Germinal center (tissue), 1 donor: ENCODE data around the gene ZP1.

Source experiments
- DNase-seq: peaks from one replicate; pipeline ENCODE4 v3.0.0; 2012; ENCODE audit warnings: mixed read lengths, low spot score

ZP1 gene

DNA sequence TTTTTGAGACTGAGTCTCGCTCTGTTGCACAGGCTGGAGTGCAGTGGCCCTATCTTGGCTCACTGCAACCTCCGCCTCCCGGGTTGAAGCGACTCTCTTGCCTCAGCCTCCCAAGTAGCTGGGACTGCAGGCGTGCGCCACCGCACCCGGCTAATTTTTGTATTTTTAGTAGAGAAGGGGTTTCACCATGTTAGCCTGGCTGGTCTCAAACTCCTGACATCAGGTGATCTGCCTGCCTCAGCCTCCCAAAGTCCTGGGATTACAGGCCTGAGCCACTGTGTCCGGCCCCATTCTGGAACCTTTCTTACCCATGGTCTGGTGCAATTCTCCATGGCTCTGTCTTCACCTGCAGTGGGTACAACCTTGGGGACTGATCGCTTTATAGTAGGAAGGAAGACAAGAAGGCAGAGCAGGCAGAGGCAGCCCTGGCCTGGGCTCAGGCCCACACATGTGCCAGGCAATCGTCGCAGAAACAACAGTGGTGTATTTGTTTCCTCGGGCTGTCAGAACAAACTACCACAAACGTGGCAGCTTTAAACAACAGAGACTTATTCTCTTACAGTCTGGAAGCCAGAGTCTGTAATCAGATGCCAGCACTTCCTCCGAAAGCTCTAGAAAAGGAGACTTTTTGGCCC lies 7.6 kb upstream of the ZP1 start:
- DNase-seq: no peak

DNA sequence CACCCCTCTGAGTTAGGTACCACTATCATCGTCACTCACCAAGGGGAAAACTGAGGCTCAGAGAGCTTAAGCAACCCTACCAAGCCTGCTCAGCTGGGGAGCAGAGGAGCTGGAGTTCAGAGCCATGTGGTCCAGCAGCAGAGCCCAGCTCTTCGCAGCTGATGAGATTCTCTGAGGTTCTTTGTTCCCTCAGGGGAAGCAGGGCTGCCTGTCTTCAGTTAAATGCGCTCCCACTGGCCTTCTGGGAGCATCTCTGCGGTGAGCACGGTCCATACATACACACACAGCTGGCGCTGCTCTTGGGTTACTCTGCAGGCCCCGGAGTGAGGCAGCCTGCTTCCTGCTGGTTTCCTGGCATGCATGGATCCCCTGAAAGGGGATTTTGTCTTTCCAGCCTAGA lies 6.4 kb upstream of the ZP1 start:
- no peak for DNase-seq

DNA sequence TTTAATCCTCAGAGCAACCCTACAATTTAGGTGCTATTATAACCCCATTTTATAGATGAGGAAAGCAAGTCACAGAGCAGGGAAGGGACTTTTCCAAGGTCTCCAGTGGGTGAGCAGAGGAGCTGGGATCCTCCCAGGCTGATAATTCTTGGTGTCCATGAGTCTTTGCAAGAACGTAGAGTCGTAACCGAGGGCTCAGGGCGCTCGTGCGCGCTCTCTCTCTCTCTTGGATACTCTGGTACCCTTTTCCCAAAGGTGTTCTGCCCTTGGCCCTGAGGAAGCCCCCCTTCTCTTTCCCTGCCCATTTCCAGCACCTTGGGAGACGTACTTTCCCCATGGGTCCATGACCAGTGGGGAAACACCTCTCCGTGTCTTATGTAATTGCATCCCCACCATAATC lies 5.2 kb upstream of the ZP1 start:
- DNase-seq: no peak

DNA sequence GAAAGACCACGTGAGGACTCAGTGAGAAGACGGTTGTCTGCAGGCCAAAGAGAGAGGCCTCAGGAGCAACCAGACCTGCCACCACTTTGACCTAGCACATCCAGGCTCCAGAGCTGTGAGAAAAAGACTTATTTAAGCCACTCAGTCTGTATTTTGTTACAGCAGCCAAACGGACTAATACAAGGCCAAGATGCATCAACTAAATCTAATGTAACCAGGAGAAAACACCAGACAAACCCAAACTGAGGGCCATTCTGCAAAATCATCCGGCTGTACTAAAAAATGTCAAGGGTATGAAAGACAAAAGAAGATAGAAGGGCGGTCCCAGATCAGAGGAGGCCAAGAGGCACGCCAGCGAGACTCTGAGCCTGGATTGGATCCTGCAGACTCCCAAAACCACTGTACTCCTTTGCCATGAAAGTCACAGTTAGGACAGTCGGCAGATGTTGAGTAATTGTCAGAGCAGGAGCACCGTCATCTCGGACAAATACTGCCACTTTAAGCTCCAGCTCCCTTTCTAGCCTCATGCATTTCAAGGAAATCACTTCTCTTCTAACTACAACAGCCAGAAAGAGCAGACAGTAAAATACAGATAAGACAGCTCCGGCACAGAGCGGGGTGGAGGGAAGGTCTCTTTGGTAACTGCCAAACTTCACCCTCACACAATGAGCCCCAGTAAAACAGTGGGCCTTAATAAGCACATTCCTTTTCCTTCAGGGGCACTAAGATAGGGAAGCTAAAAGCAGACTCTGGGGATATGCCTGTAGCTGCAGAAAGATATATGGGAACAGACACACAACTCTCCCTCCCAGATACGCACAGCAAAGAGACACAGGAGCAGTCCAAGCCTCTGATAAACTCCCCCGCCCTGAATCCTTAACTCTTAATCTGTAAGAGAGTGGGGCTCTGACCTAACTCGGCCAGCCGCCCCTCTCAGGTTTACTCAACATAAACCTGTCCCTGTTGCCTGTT lies 3.5 kb upstream of the ZP1 start:
- DNase-seq: no peak

DNA sequence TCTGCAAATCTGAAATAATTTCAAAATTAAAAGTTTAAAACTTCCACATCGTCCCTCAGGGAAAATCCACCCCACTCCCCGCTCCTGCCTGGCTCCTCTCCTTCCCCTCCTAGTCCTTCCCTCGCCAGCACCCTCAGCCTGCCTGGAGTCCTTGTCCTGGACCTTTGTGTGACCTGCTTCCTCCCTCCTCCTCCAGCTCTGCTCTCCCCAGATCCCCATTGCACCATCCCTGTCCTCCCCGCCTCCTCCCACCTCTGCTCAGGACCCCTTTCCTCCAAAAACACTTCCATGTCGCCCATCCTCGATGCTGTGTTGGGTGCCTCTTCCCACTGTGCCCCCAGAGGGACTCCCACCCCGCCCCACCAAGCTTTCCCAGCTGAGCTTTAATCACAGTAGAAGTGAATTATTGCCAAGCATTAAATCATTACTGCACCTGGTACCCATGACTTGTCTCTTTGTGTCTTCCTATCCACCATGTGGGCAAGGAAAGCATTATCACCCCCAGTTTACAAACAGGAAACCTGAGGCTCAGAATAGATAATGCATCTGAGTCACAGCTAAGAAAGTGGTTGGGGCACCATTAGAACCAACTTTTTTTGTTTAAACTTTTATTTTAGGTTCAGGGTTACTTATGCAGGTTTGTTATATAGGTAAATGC lies 2.4 kb upstream of the ZP1 start:
- no peak for DNase-seq

DNA sequence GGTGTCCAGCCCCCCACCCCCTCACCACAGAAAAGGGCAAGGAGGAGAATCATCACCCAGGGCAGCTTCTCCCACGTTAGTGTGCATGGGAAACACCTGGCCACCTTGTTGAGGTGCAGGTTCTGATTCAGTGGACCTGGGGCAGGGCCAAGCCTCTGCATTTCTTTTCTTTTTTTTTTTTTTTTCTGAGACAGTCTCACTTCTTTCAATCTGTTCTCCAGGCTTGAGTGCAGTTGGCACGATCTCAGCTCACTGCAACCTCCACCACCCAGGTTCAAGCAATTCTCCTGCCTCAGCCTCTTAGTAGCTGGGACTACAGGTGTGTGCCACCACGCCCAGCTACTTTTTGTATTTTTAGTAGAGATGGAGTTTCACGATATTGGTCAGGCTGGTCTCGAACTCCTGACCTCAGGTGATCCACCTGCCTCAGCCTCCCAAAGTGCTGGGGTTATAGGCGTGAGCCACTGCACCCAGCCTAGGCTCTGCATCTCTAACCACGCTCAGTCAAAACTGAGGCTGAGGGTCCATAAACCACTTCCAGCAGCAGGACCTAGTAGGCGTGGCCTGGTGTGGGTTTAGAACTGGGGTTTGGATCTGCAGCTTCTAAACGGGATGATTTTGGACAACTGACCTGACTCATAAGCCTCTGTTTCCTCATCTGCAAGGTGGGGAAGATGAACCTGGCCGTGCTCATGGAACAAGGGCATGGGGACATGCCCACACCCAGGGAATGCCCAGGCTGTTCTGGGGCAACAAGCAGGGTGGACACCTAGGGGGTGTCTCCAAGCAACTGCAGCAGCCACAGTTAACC lies 734 bp downstream of the ZP1 start:
- no peak for DNase-seq

DNA sequence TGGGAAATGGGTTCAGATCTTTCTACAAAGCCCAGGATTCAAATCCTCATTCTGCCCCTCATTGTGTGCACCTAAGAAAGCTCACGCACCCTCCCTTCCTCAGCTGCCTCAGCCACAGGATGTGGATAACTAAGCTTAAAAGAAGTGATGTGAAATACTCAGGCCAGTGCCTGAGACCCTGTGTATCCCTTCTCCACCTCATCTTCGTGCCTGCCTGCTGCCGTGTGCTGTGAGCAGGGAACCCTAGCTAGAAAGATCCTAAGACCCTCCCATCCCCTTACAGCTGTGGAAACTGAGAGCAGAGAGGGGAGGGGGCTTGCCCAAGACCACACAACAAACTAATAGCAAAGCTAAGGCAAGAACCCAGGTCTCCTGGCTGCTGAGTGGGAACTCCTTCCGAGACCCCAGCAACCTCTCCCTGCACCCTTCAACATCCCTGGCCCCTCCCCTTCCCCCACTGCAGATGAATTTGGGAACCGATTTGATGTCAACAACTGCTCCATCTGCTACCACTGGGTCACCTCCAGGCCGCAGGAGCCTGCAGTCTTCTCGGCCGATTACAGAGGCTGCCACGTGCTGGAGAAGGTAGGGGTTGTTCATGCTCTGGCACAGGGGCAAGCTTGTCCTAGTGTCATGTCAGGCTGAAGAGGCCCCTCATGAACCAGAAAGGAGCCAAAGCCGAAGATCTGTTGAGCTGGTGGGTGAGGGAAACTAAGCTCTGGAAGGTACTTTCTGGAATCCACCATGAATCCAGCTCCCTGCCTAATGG lies 1.5 kb downstream of the ZP1 start:
- DNase-seq: no peak

DNA sequence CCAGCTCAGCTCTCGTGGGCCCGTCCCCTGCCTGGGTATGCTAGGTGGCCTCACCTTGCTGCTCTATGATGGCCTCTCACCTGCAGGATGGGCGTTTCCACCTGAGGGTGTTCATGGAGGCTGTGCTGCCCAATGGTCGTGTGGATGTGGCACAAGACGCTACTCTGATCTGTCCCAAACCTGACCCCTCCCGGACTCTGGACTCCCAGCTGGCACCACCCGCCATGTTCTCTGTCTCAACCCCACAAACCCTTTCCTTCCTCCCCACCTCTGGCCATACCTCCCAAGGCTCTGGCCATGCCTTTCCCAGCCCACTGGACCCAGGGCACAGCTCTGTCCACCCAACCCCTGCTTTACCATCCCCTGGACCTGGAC lies 2.1 kb downstream of the ZP1 start:
- no peak for DNase-seq

DNA sequence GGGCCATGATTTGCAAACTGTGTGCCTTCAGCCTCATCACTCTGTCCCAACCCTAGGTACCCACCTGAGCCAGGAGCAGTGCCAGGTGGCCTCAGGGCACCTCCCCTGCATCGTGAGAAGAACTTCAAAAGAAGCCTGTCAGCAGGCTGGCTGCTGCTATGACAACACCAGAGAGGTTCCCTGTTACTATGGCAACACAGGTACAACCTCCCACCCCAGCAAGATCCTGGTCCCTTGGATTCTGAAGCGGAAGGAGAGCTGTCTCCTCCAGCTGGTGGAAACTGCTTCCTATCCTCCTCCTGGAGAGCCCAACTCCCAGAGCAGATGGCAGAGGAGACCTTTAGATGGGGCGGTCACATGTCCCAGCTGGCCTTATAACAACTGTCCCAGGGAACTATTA lies 2.9 kb downstream of the ZP1 start:
- DNase-seq: no peak

DNA sequence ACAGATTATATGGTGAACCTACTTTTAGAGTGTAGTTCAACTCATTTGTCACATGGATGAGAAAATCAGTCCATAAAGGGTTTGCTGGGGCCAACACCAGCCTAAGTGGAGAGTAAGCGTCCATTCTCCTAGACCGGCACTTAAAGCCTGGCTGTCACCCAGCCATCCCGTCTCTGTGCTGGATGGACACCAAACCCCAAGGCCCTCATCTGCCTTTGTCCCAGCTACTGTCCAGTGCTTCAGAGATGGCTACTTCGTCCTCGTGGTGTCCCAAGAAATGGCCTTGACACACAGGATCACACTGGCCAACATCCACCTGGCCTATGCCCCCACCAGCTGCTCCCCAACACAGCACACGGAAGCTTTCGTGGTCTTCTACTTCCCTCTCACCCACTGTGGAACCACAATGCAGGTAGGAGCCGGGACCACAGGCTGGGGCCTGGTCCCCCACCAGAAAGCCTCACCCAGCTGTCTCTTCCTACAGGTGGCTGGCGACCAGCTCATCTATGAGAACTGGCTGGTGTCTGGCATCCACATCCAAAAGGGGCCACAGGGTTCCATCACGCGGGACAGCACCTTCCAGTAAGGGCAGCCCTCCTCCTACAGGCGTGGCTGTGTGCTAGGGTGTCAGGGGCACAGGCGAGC lies 3.5 kb downstream of the ZP1 start:
- no peak for DNase-seq

DNA sequence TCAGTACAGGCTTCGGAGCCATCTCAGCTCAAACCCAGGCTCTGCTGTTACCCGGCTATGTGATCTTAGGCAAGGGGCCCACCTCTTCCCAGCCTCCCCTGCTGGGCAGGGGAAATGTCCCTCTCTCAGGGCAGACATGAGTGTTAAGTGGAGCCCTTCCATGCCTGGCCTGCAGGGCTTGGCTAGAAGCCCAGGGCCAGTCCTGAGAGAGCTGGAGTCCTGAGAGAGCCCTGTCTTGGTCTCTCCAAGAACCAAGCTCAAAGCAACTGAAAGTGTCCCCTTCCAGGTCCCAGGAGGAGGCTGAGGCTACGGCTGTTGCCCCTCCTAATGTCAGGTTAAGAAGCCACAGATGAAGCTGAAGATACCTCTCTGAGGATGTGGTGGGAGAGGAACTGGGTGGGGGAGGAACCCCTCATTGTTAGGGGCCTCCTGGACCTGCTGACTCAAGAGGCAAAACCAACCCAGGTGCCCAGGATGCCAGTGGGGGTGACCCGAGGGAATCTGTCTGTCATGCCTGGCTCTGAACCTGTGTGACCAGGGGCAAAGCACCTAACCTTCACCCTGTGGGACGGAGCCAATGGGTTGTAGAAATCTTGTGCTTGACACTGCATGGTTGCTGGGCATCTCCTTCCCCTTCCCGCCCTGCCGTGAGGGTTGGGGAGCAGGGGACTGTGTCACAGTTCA lies 4.2 kb downstream of the ZP1 start:
- no peak for DNase-seq

DNA sequence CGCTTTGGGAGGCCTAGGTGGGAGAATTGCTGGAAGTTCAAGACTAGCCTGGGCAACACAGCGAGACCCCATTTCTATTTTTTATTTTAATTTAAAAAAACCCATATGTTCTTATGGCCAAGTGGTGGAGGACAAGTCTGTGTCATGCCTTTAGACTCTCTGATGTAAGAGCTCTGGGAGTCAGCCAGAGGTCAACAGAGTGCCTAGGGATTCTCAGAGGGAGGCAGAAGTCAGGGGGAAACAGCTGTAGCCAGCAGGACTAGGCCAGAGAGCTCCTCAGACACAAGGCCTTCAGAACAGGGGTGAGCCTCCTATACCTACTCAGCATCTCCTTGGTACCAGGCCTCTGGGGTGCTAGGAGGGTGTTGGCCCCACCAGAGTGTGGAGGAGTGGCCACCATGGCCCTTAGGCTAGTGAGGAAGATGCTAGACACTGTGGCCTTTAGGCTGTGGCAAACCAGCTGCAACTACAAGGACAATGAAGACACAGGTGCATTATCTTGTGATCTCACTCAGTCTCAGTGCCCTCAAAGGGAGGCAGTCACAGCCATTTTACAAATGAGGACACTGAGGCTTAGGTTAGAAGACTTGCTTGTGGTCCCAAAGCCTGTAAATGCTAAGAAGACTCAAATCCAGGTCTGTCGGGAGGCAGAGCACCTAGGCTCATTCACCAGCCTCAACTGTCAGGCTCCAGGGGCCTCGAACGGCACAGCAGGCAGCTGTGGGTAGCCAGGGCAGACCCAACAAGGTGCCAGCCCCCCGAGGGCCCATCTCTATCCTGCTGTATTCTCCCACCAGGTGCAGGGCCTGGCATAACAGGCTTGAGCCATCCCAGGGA lies 5.0 kb downstream of the ZP1 start:
- no peak for DNase-seq

DNA sequence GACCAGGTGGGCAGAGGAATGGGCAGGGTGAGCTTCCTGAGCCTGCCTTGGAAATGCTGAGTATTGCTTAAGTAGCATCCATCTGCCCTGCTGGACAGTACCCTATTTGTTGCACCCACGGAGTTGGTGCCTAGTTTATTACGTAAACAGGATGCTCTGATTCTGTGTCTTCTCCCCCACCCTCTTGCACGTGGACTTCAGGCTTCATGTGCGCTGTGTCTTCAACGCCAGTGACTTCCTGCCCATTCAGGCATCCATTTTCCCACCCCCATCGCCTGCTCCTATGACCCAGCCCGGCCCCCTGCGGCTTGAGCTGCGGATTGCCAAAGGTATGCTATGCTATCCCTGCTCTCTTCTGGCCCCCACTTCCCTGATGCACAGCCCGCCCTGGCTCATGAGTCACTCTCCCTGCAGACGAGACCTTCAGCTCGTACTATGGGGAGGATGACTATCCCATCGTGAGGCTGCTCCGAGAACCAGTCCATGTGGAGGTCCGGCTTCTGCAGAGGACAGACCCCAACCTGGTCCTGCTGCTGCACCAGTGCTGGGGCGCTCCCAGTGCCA lies 5.7 kb downstream of the ZP1 start:
- no peak for DNase-seq

DNA sequence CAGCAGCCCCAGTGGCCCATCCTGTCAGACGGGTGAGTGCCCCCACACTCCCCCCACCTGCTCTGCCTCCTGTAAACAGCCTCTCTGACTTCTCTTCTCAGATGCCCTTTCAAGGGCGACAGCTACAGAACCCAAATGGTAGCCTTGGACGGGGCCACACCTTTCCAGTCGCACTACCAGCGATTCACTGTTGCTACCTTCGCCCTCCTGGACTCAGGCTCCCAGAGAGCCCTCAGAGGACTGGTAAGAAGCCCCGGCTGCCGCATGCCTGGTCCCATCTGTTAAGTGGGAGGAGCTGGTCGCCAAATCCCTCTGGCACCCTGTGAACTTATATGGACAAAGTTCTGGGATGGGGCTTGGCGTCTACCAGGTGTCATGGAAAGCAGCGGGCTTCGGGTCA lies 6.2 kb downstream of the ZP1 start:
- DNase-seq: no peak

DNA sequence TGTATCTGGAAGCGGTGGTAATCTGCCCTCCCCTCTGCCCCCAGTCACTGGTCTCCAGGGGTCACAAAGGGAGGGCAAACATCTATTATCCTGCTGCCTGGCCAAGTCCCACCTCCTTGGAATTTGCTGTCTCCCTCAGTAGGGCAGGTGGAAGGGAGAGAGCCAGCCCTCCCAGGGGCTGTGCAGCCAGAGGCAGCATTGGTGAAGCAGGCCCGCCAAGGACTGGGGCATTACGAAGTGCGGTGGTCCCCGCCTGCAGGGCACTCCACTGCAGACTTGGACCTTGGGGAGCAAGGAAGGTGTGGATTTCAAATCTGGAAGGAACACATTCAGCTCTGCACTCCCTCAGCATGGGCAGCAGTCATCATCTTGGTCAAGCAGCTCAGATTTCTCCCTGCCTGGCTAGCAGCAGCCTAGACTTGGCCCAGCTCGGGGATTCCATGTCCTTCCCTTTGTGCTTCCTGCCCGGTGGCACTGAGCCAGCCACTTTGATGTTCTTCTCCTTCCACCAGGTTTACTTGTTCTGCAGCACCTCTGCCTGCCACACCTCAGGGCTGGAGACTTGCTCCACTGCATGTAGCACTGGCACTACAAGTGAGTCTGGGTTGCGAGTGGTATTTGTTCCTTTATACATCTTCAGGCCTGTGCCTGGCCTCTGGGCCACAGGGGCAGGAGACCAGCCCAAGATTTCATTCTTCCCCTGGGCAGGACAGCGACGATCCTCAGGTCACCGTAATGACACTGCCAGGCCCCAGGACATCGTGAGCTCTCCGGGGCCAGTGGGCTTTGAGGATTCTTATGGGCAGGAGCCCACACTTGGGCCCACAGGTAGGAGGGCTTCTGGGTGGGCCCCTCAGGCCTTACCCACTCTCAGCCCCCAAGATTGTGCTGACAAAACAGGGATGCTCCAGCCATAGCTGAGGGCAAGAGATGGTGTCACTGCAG lies 7.4 kb downstream of the ZP1 start:
- DNase-seq: no peak

DNA sequence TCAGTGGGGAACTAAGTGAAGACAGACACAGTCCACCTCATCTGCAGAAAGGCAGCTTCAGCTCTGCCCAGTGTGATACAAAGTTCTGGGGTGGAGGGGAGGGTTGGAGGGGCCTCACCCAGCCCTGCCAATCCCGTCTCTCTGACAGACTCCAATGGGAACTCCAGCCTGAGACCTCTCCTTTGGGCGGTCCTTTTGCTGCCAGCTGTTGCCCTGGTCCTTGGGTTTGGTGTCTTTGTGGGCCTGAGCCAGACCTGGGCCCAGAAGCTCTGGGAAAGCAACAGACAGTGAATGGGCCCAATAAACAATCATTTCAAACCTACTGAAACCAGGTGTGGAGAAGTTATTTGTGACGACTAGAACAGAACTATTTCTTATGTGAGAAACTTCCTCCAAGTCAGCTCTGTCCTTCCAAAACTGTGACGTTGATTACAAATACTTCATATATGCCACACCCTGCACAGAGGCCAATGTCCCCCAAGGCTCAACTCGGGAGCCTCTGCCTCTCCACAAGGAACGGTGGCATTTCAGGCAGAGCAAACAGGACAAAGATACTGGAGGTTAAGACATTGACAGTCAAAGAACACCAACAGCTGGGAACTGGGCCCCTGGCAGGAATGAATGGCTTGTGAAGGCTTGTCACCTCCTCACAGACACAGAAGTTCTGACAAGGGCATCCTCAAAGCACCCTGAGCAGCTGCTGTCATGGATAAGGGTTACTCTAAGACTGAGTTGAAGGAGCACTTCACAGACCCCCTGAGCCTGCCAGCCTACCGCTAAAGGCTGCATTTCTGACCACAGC lies 8.2 kb downstream of the ZP1 start:
- DNase-seq: no peak

DNA sequence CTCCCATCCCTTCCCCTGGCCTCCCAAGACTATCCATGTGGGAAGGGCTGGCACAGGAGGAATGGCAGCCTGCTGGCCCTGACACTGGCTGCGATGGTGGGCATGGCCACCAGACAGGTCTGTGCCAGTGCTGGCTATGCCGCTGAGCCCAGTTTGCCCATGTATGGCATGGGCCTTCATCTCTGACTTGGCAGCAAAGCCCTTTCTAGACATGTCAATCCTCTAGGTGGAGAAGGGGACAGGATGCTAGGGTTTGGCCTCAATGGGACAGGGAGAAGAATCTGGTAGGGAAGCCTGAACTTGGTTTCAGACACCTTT lies 8.8 kb downstream of the ZP1 start:
- no peak for DNase-seq
